Measurements from ENCODE around the gene MRPL23. TPM values are rescaled to one million over a fixed set of nuclear protein-coding genes. Genes with fewer than 3 reads are reported as not detected.
"Not testable (repeated sequence)": the region's sequence is repeated elsewhere in the genome, so short reads cannot be mapped to it uniquely, and the experiment has no call there.

MRPL23 gene
- total RNA-seq, 1 experiment from 2014 or later = 26.6 TPM

GRCh38 chr11:1939006-1939625, 8.0 kb upstream of the MRPL23 start:
- Histone ChIP-seq H3K4me3 (no peak overlapping the region), H3K9me3 (no peaks in the 10 kb centered on the region), H3K36me3 (no peaks in the 10 kb centered on the region), H3K27me3 (no peaks in the 10 kb centered on the region)
- peak; percentile 22 for DNase-seq

- DNase-seq, H3K27me3 ChIP-seq, H3K36me3 ChIP-seq, H3K9me3 ChIP-seq, H3K4me3 ChIP-seq: not testable (repeated sequence)
These were observed 7.3 kb upstream of the MRPL23 start for GRCh38 chr11:1939788-1940187.

GRCh38 chr11:1942558-1943260, 4.4 kb upstream of the MRPL23 start:
- no peak for DNase-seq

GRCh38 chr11:1943576-1943975, 3.6 kb upstream of the MRPL23 start:
- H3K27me3 ChIP-seq = no peaks in the 10 kb centered on the region
- no peaks in the 10 kb centered on the region for H3K9me3 ChIP-seq
- H3K36me3 ChIP-seq = no peaks in the 10 kb centered on the region
- no peak overlapping the region for H3K4me3 ChIP-seq
- DNase-seq = no peak

More at GRCh38 chr11:1942558-1943260, 4.4 kb upstream of the MRPL23 start:
- no peak overlapping the region for H3K4me3 ChIP-seq
- H3K36me3 ChIP-seq = no peaks in the 10 kb centered on the region
- no peaks in the 10 kb centered on the region for H3K9me3 ChIP-seq
- no peaks in the 10 kb centered on the region for H3K27me3 ChIP-seq

- no peaks in the 10 kb centered on the region for H3K9me3 ChIP-seq
- no peaks in the 10 kb centered on the region for H3K36me3 ChIP-seq
- peak; percentile 60 for DNase-seq
- H3K4me3 ChIP-seq = no peak overlapping the region
- no peaks in the 10 kb centered on the region for H3K27me3 ChIP-seq
These were observed 3.2 kb upstream of the MRPL23 start for GRCh38 chr11:1943977-1944376.

GRCh38 chr11:1947592-1948237, 583 bp downstream of the MRPL23 start:
- no peak overlapping the region for H3K4me3 ChIP-seq
- H3K27me3 ChIP-seq = no peaks in the 10 kb centered on the region
- no peaks in the 10 kb centered on the region for H3K9me3 ChIP-seq
- DNase-seq = no peak
- no peaks in the 10 kb centered on the region for H3K36me3 ChIP-seq

GRCh38 chr11:1948389-1948788, 1.3 kb downstream of the MRPL23 start:
- no peaks in the 10 kb centered on the region for H3K36me3 ChIP-seq
- no peak for DNase-seq
- H3K4me3 ChIP-seq = no peak overlapping the region
- no peaks in the 10 kb centered on the region for H3K27me3 ChIP-seq
- H3K9me3 ChIP-seq = no peaks in the 10 kb centered on the region

- no peak for DNase-seq
- Histone ChIP-seq H3K36me3 (no peaks in the 10 kb centered on the region), H3K9me3 (no peaks in the 10 kb centered on the region), H3K4me3 (no peak overlapping the region), H3K27me3 (no peaks in the 10 kb centered on the region)
These were observed 2.2 kb downstream of the MRPL23 start for GRCh38 chr11:1949302-1949701.

- no peaks in the 10 kb centered on the region for H3K36me3 ChIP-seq
These were observed 2.8 kb downstream of the MRPL23 start for GRCh38 chr11:1949922-1950321.

GRCh38 chr11:1952806-1953482, 5.8 kb downstream of the MRPL23 start:
- no peaks in the 10 kb centered on the region for H3K36me3 ChIP-seq
- H3K4me3 ChIP-seq = no peak overlapping the region
- H3K9me3 ChIP-seq = no peaks in the 10 kb centered on the region
- H3K27me3 ChIP-seq = no peaks in the 10 kb centered on the region
- DNase-seq = no peak

More at GRCh38 chr11:1949922-1950321, 2.8 kb downstream of the MRPL23 start:
- DNase-seq = no peak
- Histone ChIP-seq H3K4me3 (no peak overlapping the region), H3K9me3 (no peaks in the 10 kb centered on the region), H3K27me3 (no peaks in the 10 kb centered on the region)

- no peak for DNase-seq
- Histone ChIP-seq H3K27me3 (no peaks in the 10 kb centered on the region), H3K9me3 (no peaks in the 10 kb centered on the region), H3K36me3 (no peaks in the 10 kb centered on the region), H3K4me3 (no peak overlapping the region)
These were observed 6.5 kb downstream of the MRPL23 start for GRCh38 chr11:1953489-1954266.

GRCh38 chr11:1958367-1958766, 11.2 kb downstream of the MRPL23 start:
- no peak for DNase-seq
- Histone ChIP-seq H3K36me3 (no peaks in the 10 kb centered on the region), H3K4me3 (no peak overlapping the region), H3K9me3 (no peaks in the 10 kb centered on the region), H3K27me3 (no peaks in the 10 kb centered on the region)

GRCh38 chr11:1959786-1960185, 12.7 kb downstream of the MRPL23 start:
- no peaks in the 10 kb centered on the region for H3K9me3 ChIP-seq
- H3K4me3 ChIP-seq = no peak overlapping the region
- DNase-seq = no peak
- no peaks in the 10 kb centered on the region for H3K27me3 ChIP-seq
- H3K36me3 ChIP-seq = no peaks in the 10 kb centered on the region

GRCh38 chr11:1963864-1964263, 16.7 kb downstream of the MRPL23 start:
- Histone ChIP-seq H3K9me3 (no peaks in the 10 kb centered on the region), H3K4me3 (no peak overlapping the region), H3K36me3 (no peaks in the 10 kb centered on the region), H3K27me3 (no peaks in the 10 kb centered on the region)
- no peak for DNase-seq

GRCh38 chr11:1964348-1964747, 17.2 kb downstream of the MRPL23 start:
- Histone ChIP-seq H3K27me3 (no peaks in the 10 kb centered on the region), H3K4me3 (no peak overlapping the region), H3K9me3 (no peaks in the 10 kb centered on the region), H3K36me3 (no peaks in the 10 kb centered on the region)
- DNase-seq = no peak

- Histone ChIP-seq H3K9me3 (no peaks in the 10 kb centered on the region), H3K27me3 (no peaks in the 10 kb centered on the region), H3K36me3 (no peaks in the 10 kb centered on the region), H3K4me3 (no peak overlapping the region)
- no peak for DNase-seq
These were observed 17.8 kb downstream of the MRPL23 start for GRCh38 chr11:1964955-1965354.

- no peak for DNase-seq
- H3K4me3 ChIP-seq = no peak overlapping the region
- no peaks in the 10 kb centered on the region for H3K36me3 ChIP-seq
- H3K27me3 ChIP-seq = no peaks in the 10 kb centered on the region
- H3K9me3 ChIP-seq = no peaks in the 10 kb centered on the region
These were observed 19.4 kb downstream of the MRPL23 start for GRCh38 chr11:1966531-1966930.
